GM18951 (cell line): ENCODE data around the gene RNASEH2C.
"Not testable (repeated sequence)": the region's sequence is repeated elsewhere in the genome, so short reads cannot be mapped to it uniquely, and the experiment has no call there.

Source experiments
- POLR2A ChIP-seq: IDR thresholded peaks from 4 replicates; pipeline ENCODE4 v1.6.1; 2011; ENCODE audit warnings: mild to moderate bottlenecking; ENCODE audit not compliant: insufficient read length, insufficient read depth; ENCODE audit errors: extremely low read depth
- in situ Hi-C: fragments of 300-500 bp; cut with MboI; formaldehyde crosslinking; loops from one replicate; pipeline ENCODE4 v1.12.0; 2022; ENCODE audit warnings: low sequenced_read_pairs, mixed read lengths, inconsistent platforms; ENCODE audit not compliant: unreplicated experiment

Gene RNASEH2C

DNA sequence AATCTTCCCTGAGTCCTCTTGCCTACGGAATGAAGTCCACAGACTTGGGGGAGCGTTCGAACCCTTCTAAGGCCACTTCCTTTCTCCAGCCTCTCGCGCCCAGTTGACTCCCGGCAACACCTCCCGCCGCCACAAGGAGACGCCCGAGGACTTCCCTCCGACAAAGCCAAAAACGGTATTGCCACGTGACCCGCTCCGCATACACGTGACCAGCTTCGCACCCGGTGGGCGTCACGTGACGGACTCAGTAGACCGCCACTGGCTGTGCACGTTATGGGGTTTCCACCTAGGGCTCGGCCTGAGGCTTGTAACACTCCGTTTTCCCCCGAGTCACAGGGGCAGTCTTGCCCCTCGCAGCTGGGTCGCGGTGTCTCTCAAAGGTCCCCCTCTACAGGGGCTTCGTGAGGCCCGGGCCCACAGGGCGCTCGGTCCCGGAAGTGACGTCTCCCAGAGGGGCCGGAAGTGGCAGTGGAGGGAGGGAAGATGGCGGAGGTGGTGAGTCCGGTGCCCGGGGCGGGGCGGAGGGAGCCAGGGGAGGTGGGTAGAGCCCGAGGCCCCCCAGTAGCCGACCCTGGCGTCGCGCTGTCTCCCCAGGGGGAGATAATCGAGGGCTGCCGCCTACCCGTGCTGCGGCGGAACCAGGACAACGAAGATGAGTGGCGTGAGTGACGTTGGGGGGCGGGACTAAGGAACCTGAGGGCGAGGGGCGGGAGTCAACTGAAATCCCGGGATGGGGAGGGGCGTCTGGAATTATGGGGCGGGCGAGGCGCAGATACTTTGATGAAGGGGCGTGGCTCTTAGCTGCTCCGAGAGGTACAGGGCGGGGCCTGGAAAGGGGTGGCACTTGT, 8.6 kb downstream of the RNASEH2C start, which contains the start of gene KAT5:
Gene KAT5 (plus strand): TSS at position 468 of the 848 bp plus-strand sequence. CDS start 16 bp downstream, at position 484.
- peak; percentile 75 for TF ChIP-seq POLR2A
- in situ Hi-C loops: loop anchor here (25.0 kb wide), 1 partner anchor 275 kb away; no protein-coding TSS in a partner anchor

DNA sequence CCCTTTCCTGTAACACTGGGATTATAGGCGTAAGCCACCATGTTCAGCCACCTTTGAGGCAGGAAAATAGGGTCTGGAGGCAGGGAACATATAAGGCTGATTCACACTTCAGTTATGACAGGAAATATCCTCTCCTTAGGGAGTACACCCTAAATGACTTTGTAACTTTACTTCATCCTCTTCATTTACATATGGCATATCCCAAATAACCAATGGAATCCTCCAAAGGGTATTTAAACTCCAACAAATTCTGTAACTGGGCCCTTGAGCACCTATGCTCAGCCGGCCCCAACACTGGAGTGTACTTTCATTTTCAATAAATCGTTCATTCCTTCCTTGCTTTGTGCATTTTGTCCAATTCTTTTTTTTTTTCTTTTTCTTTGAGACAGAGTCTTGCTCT, 10.2 kb downstream of the RNASEH2C start:
- in situ Hi-C loops: loop anchor here (25.0 kb wide), 1 partner anchor 277 kb away; no protein-coding TSS in a partner anchor

DNA sequence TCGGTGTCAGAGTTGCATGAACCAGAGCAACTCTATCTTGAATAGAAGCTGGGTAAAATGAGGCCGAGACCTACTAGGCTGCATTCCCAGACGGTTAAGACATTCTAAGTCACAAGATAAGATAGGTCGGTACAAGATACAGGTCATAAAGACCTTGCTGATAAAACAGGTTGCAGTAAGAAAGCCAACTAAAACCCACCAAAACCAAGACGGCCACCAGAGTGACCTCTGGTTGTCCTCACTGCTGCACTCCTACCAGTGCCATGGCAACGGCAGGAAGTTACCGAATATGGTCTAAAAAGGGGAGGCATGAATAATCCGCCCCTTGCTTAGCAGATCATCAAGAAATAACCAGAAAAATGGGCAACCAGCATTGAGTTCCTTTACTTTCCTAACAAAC, 10.9 kb downstream of the RNASEH2C start:
- TF ChIP-seq POLR2A: no peak
- in situ Hi-C loops: loop anchor here (25.0 kb wide), 1 partner anchor 278 kb away; no protein-coding TSS in a partner anchor

More for the DNA sequence above, 10.2 kb downstream of the RNASEH2C start:
- no peak for TF ChIP-seq POLR2A

DNA sequence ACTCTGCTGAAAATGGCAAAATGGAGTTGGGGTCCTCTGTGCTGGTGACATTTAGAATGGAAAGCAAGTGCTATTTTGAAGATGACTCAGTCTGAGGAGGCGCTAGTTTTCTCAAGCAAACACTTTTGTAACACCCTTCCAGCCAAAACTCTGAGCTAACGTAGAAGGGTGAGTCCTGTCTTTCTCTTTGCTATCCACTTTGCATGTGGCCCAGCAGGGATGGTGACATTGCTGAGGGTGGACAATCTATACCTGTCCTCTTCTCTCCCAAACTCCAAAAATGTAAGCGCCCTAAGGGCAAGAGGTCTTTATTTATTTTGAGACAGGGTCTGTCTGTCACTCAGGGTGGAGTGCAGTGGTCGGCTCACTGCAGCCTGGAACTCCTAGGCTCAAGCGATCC, 12.1 kb downstream of the RNASEH2C start:
- in situ Hi-C loops: loop anchor here (25.0 kb wide), 1 partner anchor 279 kb away; no protein-coding TSS in a partner anchor
- TF ChIP-seq POLR2A: no peak

DNA sequence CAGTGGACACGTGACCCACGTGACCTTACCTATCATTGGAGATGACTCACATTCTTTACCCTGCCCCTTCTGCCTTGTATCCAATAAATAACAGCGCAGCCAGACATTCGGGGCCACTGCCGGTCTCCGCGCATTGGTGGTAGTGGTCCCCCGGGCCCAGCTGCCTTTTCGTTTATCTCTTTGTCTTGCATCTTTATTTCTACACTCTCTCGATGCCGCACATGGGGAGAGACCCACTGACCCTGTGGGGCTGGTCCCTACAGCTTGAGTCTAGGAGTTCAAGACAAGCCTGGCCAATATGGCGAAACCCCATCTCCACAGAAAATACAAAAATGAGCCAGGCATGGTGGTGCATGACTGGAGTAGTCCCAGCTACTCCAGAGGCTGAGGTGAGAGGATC, 13.6 kb downstream of the RNASEH2C start:
- in situ Hi-C loops: loop anchor here (25.0 kb wide), 1 partner anchor 280 kb away; no protein-coding TSS in a partner anchor

DNA sequence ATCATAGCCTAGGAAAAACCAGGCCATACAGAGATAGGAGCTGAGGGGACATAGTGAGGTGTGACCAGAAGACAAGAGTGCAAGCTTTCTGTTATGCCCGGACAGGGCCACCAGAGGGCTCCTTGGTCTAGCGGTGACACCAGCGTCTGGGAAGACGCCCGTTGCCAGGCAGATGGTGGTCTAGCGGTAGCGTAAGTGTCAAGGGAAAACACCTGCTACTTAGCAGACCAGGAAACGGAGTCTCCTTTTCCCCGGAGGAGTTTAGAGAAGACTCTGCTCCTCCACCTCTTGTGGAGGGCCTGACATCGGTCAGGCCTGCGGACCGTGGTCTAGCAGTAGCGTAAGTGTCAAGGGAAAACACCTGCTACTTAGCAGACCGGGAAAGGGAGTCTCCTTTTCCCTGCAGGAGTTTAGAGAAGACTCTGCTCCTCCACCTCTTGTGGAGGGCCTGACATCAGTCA, 14.3 kb downstream of the RNASEH2C start:
- in situ Hi-C loops: loop anchor here (25.0 kb wide), 1 partner anchor 281 kb away; no protein-coding TSS in a partner anchor

DNA sequence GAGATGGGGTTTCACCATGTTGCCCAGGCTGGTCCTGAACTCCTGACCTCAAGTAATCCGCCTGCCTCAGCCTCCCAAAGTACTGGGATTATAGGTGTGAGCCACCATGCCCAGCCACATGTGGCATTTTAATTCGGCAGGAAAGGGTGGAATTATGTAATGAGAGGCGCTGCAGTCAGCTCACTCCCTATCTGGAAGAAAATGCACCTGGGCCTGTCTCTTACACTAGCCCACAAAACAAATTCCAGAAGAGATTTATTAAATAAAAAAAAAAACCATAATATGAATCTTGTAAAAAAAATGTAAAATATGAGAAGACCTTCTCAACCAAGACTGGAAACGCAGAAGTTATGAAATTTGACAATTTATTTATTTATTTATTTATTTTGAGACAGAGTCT, 16.8 kb downstream of the RNASEH2C start:
- TF ChIP-seq POLR2A: no peak
- in situ Hi-C loops: loop anchor here (25.0 kb wide), 1 partner anchor 283 kb away; no protein-coding TSS in a partner anchor

DNA sequence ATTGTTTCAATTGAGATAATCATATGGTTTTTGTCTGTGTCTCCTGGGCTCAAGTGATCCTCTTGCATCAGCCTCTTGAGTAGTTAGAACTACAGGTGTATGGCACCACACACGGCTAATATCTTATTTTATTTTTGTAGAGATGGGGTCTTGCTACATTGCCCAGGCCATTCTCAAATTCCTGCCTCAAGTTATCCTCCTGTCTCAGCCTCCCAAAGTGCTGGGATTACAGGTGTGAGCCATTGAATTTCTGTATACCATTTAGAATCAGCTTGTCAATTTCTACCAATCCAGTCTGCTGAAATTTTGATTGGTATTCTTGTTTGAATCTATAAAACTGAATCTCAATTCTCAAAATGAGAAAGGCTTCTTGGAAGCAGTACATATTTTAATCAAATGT, 18.9 kb downstream of the RNASEH2C start:
- in situ Hi-C loops: loop anchor here (25.0 kb wide), 1 partner anchor 286 kb away; no protein-coding TSS in a partner anchor
- TF ChIP-seq POLR2A: no peak

DNA sequence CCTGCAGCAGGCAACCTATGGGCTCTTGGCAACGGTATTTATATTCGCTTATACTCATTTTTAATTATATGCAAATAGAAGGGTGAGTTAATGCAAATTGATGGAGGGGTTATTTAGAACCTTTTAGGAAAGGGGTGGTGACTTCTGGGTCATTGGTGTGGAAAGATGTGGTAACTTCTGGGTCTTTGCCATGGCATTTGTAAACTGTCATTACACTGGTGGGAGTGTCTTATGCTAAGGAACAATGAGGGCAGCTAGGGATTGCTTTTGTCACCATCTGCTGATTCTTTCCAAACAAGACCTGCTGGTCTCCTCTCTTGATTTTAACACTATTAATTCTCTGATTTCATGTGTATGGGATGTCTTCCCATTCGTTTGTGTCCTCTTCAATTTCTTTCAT, 20.2 kb downstream of the RNASEH2C start:
- in situ Hi-C loops: loop anchor here (25.0 kb wide), 1 partner anchor 287 kb away; no protein-coding TSS in a partner anchor
- no peak for TF ChIP-seq POLR2A

DNA sequence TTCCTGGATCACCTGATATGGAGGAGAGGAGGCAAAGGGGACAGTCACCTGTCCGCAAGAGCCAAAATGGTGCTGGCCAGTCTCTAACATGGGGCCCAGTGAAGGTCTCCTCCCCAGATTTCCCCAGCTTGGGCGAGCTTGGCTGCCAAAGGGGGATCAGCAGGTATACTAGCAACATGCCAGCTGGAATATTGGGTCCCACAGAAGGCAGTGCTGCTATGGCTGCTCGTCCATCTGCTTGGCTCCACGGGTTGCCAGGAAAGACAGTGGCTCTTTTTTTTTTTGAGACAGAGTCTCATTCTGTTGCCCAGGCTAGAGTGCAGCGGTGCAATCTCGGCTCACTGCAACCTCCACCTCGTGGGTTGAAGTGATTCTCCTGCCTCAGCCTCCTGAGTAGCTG, 21.3 kb downstream of the RNASEH2C start:
- no peak for TF ChIP-seq POLR2A
- in situ Hi-C loops: no loop called here

DNA sequence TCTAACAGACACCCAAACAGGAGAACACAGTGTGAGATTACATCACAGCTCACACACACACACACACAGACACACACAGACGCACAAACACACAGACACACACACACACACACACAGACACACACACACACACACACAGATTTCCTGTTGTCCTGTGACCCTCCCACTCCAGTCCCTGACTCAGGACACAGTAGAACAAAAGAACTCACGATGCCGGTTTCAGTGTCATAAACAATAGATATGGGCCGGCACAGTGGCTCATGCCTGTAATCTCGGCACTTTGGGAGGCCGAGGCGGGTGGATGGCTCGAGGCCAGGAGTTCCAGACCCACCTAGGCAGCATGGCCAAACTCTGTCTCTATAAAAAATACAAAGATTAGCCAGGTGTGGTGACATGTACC, 22.4 kb downstream of the RNASEH2C start:
- TF ChIP-seq POLR2A: no peak
- in situ Hi-C loops: no loop called here

DNA sequence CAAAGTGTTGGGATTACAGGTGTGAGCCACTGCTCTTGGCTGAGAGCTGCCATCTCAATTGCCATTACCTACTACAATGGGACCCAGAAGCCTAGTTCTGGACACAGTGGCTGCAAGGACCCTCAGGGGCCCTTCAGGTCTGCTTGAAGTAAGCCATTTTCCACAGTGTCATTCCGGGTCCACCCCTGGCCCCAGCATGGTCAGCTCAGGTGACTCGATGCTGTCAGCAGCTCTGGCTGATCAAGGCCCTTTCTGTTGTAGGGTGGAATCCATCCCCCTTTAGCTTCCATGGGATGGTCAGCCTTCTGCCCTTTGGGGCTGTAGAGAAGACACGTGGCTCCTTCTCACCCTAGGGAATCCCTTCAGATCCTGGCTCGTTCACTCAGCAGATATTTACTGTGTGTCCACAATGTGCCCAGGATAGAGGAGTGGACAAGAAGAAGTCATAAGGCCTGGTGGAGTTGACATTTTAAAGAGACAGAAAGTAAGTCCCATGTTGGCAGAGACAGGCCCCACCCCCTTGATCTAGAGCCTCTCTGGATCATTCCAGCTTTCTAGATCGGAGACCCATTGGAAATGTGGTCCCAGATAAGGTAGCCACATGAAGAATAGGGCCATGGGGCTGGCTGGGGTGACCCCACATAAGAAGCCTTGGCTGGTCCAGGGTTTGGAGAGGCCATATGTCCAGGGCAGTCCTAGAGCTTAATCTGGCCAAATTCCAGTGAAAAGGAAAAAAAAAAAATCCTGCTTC, 23.6 kb downstream of the RNASEH2C start:
- in situ Hi-C loops: no loop called here
- no peak for TF ChIP-seq POLR2A

DNA sequence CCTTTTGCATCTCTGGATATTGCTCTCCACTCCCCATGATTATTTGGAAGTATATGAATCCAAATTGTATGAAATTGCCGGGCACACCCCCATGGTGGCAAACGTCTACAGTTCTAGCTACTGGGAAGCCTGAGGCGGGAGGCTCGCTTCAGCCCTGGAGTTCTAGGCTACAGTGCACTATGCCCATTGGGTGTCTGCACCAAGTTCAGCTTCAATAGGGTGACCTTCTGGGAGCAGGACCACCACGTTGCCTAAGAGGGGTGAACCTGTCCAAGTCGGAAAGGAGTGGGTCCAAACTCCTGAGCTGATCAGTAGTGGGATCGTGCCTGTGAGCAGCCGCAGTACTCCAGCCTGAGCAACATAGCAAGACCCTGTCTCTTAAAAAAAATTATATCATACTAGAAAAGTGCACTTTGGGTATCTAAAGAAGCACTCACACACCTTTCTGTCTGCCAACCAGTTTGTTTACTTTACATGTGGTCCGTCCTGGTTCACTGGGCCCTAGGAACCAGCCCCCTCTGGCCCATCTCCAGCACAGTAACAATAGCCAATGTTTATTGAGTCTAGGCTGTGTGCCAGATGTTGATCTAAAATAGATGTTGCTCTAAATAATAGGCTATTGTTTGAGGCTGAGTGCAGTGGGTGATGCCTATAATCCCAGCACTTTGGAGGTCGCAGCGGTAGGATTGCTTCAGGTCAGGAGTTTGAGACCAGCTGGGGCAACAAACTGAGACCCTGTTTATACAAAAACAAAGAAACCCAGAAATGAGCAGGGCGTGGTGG, 24.9 kb downstream of the RNASEH2C start:
- in situ Hi-C loops: no loop called here
- no peak for TF ChIP-seq POLR2A

DNA sequence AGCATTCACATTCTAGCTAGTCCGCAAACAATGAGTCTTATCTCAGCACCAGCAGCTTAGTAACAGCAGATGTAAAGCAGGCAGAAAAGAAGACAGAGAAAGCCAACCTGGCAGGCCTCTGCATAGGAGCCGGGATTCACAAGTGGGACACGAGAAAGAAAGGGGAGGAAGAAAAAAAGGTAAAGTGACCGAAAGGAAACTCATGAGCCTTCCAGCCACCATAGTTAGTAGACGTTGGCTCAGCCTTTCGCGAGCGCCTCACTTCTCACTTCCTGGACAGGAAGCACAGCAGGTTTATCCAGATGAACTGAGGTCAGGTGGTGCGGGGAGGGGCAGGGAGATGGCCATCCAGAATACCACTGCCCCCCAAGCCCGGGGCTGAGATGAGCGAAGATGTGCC, 28.2 kb downstream of the RNASEH2C start:
- in situ Hi-C loops: no loop called here
- no peak for TF ChIP-seq POLR2A

DNA sequence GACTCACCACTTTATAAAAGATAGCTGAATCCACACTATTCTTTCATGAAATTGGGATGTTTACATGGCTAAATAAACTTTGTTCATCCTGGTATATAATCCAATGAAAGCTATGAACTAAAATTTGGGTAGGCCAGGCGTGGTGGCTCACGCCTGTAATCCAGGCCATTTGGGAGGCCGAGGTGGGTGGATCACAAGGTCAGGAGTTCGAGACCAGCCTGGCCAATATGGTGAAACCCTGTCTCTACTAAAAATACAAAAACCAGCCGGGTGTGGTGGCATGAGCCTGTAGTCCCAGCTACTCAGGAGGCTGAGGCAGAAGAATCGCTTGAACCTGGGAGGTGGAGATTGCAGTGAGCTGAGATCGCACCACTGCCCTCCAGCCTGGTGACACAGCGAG, 28.8 kb downstream of the RNASEH2C start:
- in situ Hi-C loops: not testable (repeated sequence)
